RWPE2 (cell line): ENCODE data around the gene KIF21B.

ENCODE experiments used
- ATAC-seq: fragments of 200-7000 bp; cut with Tn5 transposase; 3 replicates; pipeline ENCODE4 v1.9.1; 2021; ENCODE audit warnings: low read depth
- DNase-seq: peaks from one replicate; pipeline ENCODE4 v3.0.0-alpha.2; 2020; ENCODE audit warnings: low spot score
- H3K27ac ChIP-seq: fragments of 450-650 bp; 2 replicates; pipeline ENCODE4 v1.5.1; 2017; ENCODE audit warnings: mild to moderate bottlenecking; ENCODE audit not compliant: poor library complexity, severe bottlenecking
- H3K27me3 ChIP-seq: fragments of 250-450 bp; sonication (Bioruptor Pico); 2 replicates; pipeline ENCODE4 v1.5.1; 2021; ENCODE audit warnings: mild to moderate bottlenecking, moderate library complexity; ENCODE audit not compliant: insufficient read depth, poor library complexity, severe bottlenecking
- H3K36me3 ChIP-seq: fragments of 250-450 bp; sonication (Bioruptor Pico); 2 replicates; pipeline ENCODE4 v1.5.1; 2020; ENCODE audit warnings: low read depth, mild to moderate bottlenecking, moderate library complexity
- H3K4me1 ChIP-seq: fragments of 250-450 bp; sonication (Bioruptor Pico); 2 replicates; pipeline ENCODE4 v1.5.1; 2021; ENCODE audit warnings: mild to moderate bottlenecking, moderate library complexity; ENCODE audit not compliant: insufficient read depth, poor library complexity, severe bottlenecking
- H3K4me3 ChIP-seq: fragments of 250-450 bp; sonication (Bioruptor Pico); 2 replicates; pipeline ENCODE4 v1.5.1; 2021; ENCODE audit warnings: mild to moderate bottlenecking, moderate library complexity; ENCODE audit not compliant: severe bottlenecking
- H3K9me3 ChIP-seq: fragments of 250-450 bp; sonication (Bioruptor Pico); 2 replicates; pipeline ENCODE4 v1.5.1; 2021; ENCODE audit warnings: mild to moderate bottlenecking, moderate library complexity; ENCODE audit not compliant: severe bottlenecking
- TF ChIP-seq, protein P1 (sequence below): fragments of 450-650 bp; IDR thresholded peaks from one replicate; pipeline ENCODE4 v1.5.1; 2017; ENCODE audit warnings: mild to moderate bottlenecking, moderate library complexity; ENCODE audit not compliant: poor library complexity, severe bottlenecking

KIF21B gene

DNA sequence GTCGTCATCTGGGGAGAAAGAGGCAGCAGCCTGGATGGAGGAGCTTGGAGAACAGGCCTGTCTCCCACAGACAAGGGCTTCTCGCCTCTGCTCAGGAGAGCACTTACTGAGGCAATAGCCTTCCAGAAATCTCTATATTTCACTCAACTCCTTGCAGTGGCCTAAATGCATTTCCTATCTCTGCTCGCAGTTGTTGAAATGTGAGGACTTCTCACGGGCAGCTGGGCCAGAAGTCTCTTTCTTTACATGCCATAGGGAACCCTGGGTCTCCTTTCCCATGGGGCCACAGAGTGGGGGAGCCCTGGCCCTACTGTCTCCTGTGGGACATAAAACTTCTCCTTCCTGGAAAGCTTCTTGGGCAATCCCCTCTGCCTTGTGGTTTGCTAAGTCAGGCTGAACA, 43.5 kb upstream of the KIF21B start:
- H3K27me3 ChIP-seq: no peaks in the 10 kb centered on the region
- H3K4me3 ChIP-seq: no peak overlapping the region
- H3K36me3 ChIP-seq: no peaks in the 10 kb centered on the region
- no peak for ATAC-seq
- H3K4me1 ChIP-seq: no peaks in the 10 kb centered on the region
- H3K9me3 ChIP-seq: no peaks in the 10 kb centered on the region
- no peak overlapping the region for H3K27ac ChIP-seq
- no peak for DNase-seq
- TF ChIP-seq, protein P1, sequence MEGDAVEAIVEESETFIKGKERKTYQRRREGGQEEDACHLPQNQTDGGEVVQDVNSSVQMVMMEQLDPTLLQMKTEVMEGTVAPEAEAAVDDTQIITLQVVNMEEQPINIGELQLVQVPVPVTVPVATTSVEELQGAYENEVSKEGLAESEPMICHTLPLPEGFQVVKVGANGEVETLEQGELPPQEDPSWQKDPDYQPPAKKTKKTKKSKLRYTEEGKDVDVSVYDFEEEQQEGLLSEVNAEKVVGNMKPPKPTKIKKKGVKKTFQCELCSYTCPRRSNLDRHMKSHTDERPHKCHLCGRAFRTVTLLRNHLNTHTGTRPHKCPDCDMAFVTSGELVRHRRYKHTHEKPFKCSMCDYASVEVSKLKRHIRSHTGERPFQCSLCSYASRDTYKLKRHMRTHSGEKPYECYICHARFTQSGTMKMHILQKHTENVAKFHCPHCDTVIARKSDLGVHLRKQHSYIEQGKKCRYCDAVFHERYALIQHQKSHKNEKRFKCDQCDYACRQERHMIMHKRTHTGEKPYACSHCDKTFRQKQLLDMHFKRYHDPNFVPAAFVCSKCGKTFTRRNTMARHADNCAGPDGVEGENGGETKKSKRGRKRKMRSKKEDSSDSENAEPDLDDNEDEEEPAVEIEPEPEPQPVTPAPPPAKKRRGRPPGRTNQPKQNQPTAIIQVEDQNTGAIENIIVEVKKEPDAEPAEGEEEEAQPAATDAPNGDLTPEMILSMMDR: no peak

DNA sequence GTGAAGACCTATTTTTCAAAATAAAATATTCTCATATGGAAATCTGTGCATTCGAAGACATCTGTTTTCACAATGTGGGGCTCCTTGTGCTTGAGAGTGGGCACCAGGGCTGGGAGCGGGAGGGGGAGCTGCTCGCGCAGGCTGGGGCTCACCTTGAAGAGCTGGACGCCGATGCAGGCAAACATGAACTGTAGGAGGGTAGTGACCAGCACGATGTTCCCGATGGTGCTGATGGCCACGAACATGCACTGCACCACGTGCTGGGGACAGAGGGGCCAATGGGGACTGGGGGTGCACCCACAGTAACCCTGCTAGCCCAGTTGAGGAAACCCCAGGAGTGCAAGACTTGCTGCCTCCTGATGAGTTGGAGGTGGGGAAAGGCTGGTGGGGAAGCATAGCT, 42.2 kb upstream of the KIF21B start:
- Histone ChIP-seq H3K4me1 (no peaks in the 10 kb centered on the region), H3K4me3 (no peak overlapping the region), H3K27ac (no peak overlapping the region), H3K9me3 (no peaks in the 10 kb centered on the region), H3K27me3 (no peaks in the 10 kb centered on the region), H3K36me3 (no peaks in the 10 kb centered on the region)
- no peak for DNase-seq
- ATAC-seq: no peak
- TF ChIP-seq, protein P1: no peak

DNA sequence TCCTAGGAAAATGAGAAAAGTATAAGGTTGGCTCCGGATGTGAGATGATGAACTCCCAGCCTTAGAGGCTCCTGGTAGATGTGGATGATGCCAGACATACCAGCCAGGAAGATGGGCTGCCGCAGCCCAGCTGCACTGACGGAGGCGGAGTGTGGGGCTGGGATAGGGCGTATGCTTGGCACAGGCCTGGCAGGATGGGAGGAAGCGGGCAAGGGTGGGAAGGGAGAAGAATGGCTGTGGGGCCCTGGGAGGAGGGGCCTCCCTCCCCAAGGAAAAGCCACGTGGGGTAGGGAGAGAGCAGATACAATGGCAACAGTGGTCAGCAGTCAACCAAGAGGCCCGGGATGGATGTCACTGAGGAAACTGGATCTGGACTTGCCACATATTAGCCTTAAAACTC, 41.3 kb upstream of the KIF21B start:
- Histone ChIP-seq H3K36me3 (no peaks in the 10 kb centered on the region), H3K9me3 (no peaks in the 10 kb centered on the region), H3K27ac (no peak overlapping the region), H3K4me1 (no peaks in the 10 kb centered on the region), H3K27me3 (no peaks in the 10 kb centered on the region), H3K4me3 (no peak overlapping the region)
- ATAC-seq (no peak), DNase-seq (no peak)
- TF ChIP-seq, protein P1: no peak

DNA sequence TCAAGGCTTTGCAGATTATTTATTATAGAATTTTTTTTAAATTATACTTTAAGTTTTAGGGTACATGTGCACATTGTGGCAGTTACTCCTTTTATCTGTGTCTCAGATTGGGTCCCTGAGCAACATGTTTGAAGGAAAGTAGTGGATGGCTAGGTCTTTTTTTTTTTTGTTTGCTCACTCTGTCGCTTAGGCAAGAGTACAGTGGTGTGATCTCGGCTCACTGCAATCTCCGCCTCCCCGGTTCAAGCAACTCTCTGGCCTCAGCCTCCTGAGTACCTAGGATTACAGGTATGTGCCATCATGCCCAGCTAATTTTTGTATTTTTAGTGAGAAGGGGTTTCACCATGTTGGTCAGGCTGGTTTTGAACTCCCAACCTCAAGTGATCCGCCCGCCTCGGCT, 39.6 kb upstream of the KIF21B start:
- ATAC-seq (no peak), DNase-seq (no peak)
- Histone ChIP-seq H3K27ac (no peak overlapping the region), H3K27me3 (no peaks in the 10 kb centered on the region), H3K9me3 (no peaks in the 10 kb centered on the region), H3K4me3 (no peak overlapping the region), H3K4me1 (no peaks in the 10 kb centered on the region), H3K36me3 (no peaks in the 10 kb centered on the region)
- TF ChIP-seq, protein P1: no peak

DNA sequence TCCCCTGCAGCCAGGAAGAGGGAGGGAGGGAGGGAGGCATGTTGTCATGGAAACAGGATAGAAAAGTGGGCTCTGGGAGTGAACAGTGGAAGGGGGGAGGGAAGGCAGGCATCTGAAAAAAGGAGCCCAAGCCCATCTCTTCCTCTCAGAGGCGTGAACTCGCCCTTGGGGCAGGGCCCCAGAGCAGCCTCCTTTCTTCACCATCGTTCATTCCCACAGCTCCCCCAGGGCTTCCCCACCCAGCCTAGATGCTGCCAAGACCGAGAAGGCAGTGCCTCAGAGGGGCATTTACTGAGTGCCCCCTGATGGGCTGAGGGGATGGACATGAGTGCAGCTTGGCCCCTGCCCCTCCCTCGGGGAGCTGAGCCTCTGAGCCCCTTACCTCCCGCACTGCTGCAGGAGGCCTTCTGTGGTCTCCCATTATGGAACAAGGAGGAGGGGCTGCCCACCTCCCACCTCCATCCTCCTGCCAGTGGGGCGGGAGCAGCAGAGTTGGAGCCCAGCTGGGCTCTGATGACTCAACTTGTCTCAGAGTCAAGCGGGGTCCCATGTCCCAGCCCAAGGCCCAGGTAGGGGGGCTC, 39.1 kb upstream of the KIF21B start:
- H3K4me3 ChIP-seq: no peak overlapping the region
- no peaks in the 10 kb centered on the region for H3K4me1 ChIP-seq
- DNase-seq: no peak
- no peaks in the 10 kb centered on the region for H3K36me3 ChIP-seq
- TF ChIP-seq, protein P1: no peak
- no peak for ATAC-seq
- H3K9me3 ChIP-seq: no peaks in the 10 kb centered on the region
- H3K27me3 ChIP-seq: no peaks in the 10 kb centered on the region
- no peak overlapping the region for H3K27ac ChIP-seq
